CD8-positive, alpha-beta memory T cell (primary cell): ENCODE results near the gene SNX22. TPM values are rescaled to one million over a fixed set of nuclear protein-coding genes. Genes with fewer than 3 reads are reported as not detected.

Experiments
- CTCF ChIA-PET: fragments of 350-600 bp; sonication (Branson Sonifier 250); formaldehyde crosslinking; loops from one replicate; lab custom pipeline; 2021; ENCODE audit warnings: antibody characterized with exemption; lab: Charles Lee
- POLR2A ChIA-PET: fragments of 350-600 bp; sonication (Branson Sonifier 250); formaldehyde crosslinking; loops from one replicate; lab custom pipeline; 2021; ENCODE audit warnings: antibody characterized with exemption; lab: Charles Lee
- DNase-seq, 5 donors: peaks; one replicate each; pipeline versions ENCODE4 v3.0.0 to v3.0.0-alpha.2; 2020 to 2022; ENCODE audit warnings: mixed read lengths in 1 of 5
- H3K27ac ChIP-seq: one replicate; pipeline ENCODE4 v1.7.0; 2013; ENCODE audit warnings: low read depth, mild to moderate bottlenecking, low read length, moderate library complexity
- H3K27me3 ChIP-seq: 2 replicates; pipeline ENCODE4 v1.7.0; 2013; ENCODE audit warnings: low read length, mild to moderate bottlenecking; ENCODE audit not compliant: insufficient read depth, poor library complexity, severe bottlenecking
- H3K36me3 ChIP-seq: 2 replicates; pipeline ENCODE4 v1.7.0; 2013; ENCODE audit warnings: mild to moderate bottlenecking, low read length, moderate library complexity; ENCODE audit not compliant: insufficient read depth
- H3K4me1 ChIP-seq: 2 replicates; pipeline ENCODE4 v1.7.0; 2013; ENCODE audit warnings: mild to moderate bottlenecking, low read length, moderate library complexity; ENCODE audit not compliant: insufficient read depth
- H3K4me3 ChIP-seq: 2 replicates; pipeline ENCODE4 v1.7.0; 2013; ENCODE audit warnings: mild to moderate bottlenecking, low read length
- H3K9me3 ChIP-seq: 2 replicates; pipeline ENCODE4 v1.7.0; 2013; ENCODE audit warnings: mild to moderate bottlenecking, low read length
- H3K27ac Mint-ChIP-seq, 8 donors: one replicate each; pipeline ENCODE4 v1.8.0; 2020 to 2021; ENCODE audit warnings: mixed read lengths in 8 of 8, mild to moderate bottlenecking in 6 of 8, inconsistent platforms in 3 of 8, moderate library complexity in 3 of 8
- H3K27me3 Mint-ChIP-seq, 2 donors: one replicate each; pipeline ENCODE4 v1.8.0; 2020 to 2021; ENCODE audit warnings: mixed read lengths in 2 of 2, mild to moderate bottlenecking in 1 of 2, moderate library complexity in 1 of 2
- H3K36me3 Mint-ChIP-seq, 3 donors: one replicate each; pipeline ENCODE4 v1.8.0; 2020 to 2021; ENCODE audit warnings: mixed read lengths in 3 of 3, inconsistent platforms in 1 of 3, mild to moderate bottlenecking in 1 of 3
- H3K4me1 Mint-ChIP-seq, 3 donors: one replicate each; pipeline ENCODE4 v1.8.0; 2020 to 2021; ENCODE audit warnings: mixed read lengths in 3 of 3, inconsistent platforms in 1 of 3, mild to moderate bottlenecking in 1 of 3
- H3K4me3 Mint-ChIP-seq, 7 donors: one replicate each; pipeline ENCODE4 v1.8.0; 2020 to 2021; ENCODE audit warnings: mixed read lengths in 7 of 7, mild to moderate bottlenecking in 6 of 7, moderate library complexity in 4 of 7, inconsistent platforms in 2 of 7
- H3K9me3 Mint-ChIP-seq, 5 donors: one replicate each; pipeline ENCODE4 v1.8.0; 2020 to 2022; ENCODE audit warnings: mixed read lengths in 5 of 5, mild to moderate bottlenecking in 3 of 5, moderate library complexity in 2 of 5, inconsistent platforms in 1 of 5
- polyA plus RNA-seq: library from polyadenylated mRNA; unstranded; fragments of 300-500 nt; fragmentation: Illumina TruSeq; gene quantifications from one replicate; pipeline ENCODE4 v1.2.3, GENCODE V29; 2021
- total RNA-seq, 2 experiments: library from RNA; stranded (reverse); gene quantifications; one replicate each; pipeline ENCODE4 v1.2.3, GENCODE V29; 2021

The SNX22 gene
- total and polyA plus RNA-seq, 3 experiments from 2014 or later: 0.40 to 0.90 (median 0.61) TPM

GRCh38 chr15:64136347-64136746, 15.2 kb upstream of the SNX22 start:
- Histone ChIP-seq H3K9me3 (no peaks in the 10 kb centered on the region), H3K36me3 (peaks cover 51% of the 10 kb centered on the region), H3K4me1 (no peaks in the 10 kb centered on the region), H3K4me3 (no peak overlapping the region), H3K27me3 (no peaks in the 10 kb centered on the region), H3K27ac (no peak overlapping the region)
- H3K27me3 Mint-ChIP-seq: peaks cover 0 to 1% of the 10 kb centered on the region in 2 donors
- H3K36me3 Mint-ChIP-seq: peaks cover 5 to 84% (median 26%) of the 10 kb centered on the region in 3 donors
- DNase-seq: no peak
- no peak overlapping the region for H3K4me3 Mint-ChIP-seq
- H3K4me1 Mint-ChIP-seq: no peaks in the 10 kb centered on the region
- no peak overlapping the region for H3K27ac Mint-ChIP-seq
- POLR2A ChIA-PET: no interaction called here
- CTCF ChIA-PET: no interaction called here
- no peaks in the 10 kb centered on the region for H3K9me3 Mint-ChIP-seq

DNA sequence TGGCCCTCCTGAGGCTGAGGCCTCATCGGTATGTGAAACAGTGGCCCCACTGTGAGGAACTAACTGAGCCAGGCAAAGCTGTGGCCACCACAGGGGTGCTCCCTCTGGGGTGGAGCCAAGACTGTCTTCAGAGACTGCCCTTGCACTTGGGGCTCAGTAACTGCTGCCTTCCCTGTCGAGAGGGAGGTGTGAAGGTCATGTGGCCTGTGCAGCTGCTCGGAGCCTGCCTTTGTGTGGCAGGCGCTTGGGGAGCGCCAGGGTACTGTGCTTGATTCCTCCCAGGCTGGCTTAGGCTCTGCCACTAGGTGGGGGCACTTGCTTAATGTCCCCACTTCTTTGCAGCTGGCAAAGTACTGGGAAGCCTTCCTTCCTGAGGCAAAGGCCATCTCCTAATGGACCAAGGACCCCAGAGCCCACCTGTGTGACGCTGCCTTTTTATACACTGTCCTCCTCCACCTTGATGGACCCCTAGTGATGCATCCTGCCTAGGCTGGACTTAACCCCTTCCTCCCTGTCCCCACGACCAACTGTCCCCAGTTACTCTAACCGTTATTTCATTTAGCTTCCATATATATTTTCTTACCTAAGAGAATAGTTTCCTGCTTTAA, 14.2 kb upstream of the SNX22 start:
- Histone ChIP-seq H3K4me1 (no peaks in the 10 kb centered on the region), H3K36me3 (peaks cover 41% of the 10 kb centered on the region), H3K27ac (no peak overlapping the region), H3K27me3 (no peaks in the 10 kb centered on the region), H3K9me3 (no peaks in the 10 kb centered on the region), H3K4me3 (no peak overlapping the region)
- peaks cover 5 to 84% (median 22%) of the 10 kb centered on the region in 3 donors for H3K36me3 Mint-ChIP-seq
- POLR2A ChIA-PET: no interaction called here
- H3K9me3 Mint-ChIP-seq: no peaks in the 10 kb centered on the region
- no peak for DNase-seq
- peaks cover 0 to 2% of the 10 kb centered on the region in 2 donors for H3K27me3 Mint-ChIP-seq
- CTCF ChIA-PET: interaction anchor here (0.7 to 1.6 kb wide), 4 partner anchors 13 to 126 kb away, joined by 3 to 4 read pairs (median 3); no protein-coding TSS in a partner anchor
- peak overlapping the region in 2 of 8 donors; percentile 19 to 39 for H3K27ac Mint-ChIP-seq
- H3K4me3 Mint-ChIP-seq: no peak overlapping the region
- no peaks in the 10 kb centered on the region for H3K4me1 Mint-ChIP-seq

GRCh38 chr15:64138331-64138941, 13.1 kb upstream of the SNX22 start:
- Histone ChIP-seq H3K36me3 (peaks cover 36% of the 10 kb centered on the region), H3K9me3 (no peaks in the 10 kb centered on the region), H3K27me3 (no peaks in the 10 kb centered on the region), H3K4me3 (no peak overlapping the region), H3K27ac (no peak overlapping the region), H3K4me1 (no peaks in the 10 kb centered on the region)
- Mint-ChIP-seq H3K27ac (peak overlapping the region in 2 of 8 donors; percentile 10 to 17), H3K36me3 (peaks cover 5 to 85% (median 18%) of the 10 kb centered on the region in 3 donors), H3K9me3 (no peaks in the 10 kb centered on the region), H3K4me1 (no peaks in the 10 kb centered on the region), H3K4me3 (no peak overlapping the region), H3K27me3 (peaks cover 0 to 2% of the 10 kb centered on the region in 2 donors)
- DNase-seq: no peak
- POLR2A ChIA-PET: no interaction called here
- CTCF ChIA-PET: interaction anchor here (0.7 to 1.6 kb wide), 4 partner anchors 12 to 127 kb away, joined by 3 to 4 read pairs (median 3); no protein-coding TSS in a partner anchor

DNA sequence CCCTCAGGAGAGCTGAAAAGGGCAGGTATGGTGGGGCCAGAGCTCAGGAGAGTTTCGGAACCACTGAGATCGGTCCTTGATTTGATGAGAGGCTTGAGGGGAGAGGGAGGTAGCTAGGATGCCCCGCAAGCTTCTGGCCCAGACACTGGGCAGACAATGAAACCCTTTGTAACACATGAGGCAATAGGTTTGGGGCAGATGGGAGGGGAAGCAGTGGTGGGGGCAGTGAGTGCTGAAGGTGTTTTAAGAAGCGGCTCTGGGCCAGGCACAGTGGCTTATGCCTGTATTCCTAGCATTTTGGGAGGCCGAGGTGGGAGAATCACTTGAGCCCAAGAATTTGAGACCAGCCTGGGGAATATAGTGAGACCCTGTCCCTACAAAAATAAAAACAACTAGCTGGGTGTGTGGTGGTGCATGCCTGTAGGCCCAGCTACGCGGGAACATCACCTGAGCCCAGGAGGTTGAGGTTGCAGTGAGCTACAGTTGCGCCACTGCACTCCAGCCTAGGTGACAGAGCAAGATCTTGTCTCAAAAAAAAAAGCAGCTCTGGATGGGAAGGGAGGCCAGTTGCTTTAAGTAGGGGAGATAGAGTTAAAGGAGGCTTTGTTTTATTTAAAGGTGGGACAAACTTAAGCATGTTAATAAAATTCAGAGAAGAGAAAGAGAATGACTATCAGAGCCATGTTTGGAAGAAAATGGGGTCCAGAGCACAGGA, 9.6 kb upstream of the SNX22 start:
- H3K4me3 Mint-ChIP-seq: peak overlapping the region in 1 of 7 donors; percentile 12
- no peaks in the 10 kb centered on the region for H3K9me3 ChIP-seq
- no peak overlapping the region for H3K27ac ChIP-seq
- no peak for DNase-seq
- peak overlapping the region in 6 of 8 donors; percentile 2 to 63 (median 38) for H3K27ac Mint-ChIP-seq
- POLR2A ChIA-PET: no interaction called here
- no peaks in the 10 kb centered on the region for H3K9me3 Mint-ChIP-seq
- peaks cover 15% of the 10 kb centered on the region for H3K36me3 ChIP-seq
- no peak overlapping the region for H3K4me3 ChIP-seq
- CTCF ChIA-PET: no interaction called here
- no peaks in the 10 kb centered on the region for H3K4me1 ChIP-seq
- H3K36me3 Mint-ChIP-seq: peaks cover 0 to 76% (median 12%) of the 10 kb centered on the region in 3 donors
- no peaks in the 10 kb centered on the region for H3K4me1 Mint-ChIP-seq
- peaks cover 0 to 2% of the 10 kb centered on the region in 2 donors for H3K27me3 Mint-ChIP-seq
- no peaks in the 10 kb centered on the region for H3K27me3 ChIP-seq

DNA sequence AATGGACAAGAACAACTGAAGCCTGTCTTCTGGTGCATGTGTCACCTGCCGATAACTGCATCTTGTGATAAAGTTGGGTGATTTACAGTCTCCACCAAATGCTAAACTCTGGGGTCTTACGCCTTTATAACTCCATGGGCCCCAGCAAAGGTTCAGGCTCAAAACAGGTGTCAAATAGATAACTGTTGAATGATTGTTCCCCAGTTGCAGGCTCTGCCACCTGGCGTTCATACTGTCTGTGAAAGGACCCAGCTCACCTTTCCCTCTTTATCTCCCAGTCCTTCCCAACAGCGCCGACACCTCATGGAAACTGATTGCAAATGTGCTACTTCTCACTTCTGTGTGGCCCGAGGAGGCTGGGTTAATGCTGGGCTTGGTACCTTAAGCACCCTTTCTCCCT, 8.3 kb upstream of the SNX22 start:
- POLR2A ChIA-PET: no interaction called here
- no peak overlapping the region for H3K27ac ChIP-seq
- CTCF ChIA-PET: interaction anchor here (0.9 to 3.0 kb wide), 3 partner anchors 9 to 11 kb away, joined by 3 to 14 read pairs (median 11); no protein-coding TSS in a partner anchor

DNA sequence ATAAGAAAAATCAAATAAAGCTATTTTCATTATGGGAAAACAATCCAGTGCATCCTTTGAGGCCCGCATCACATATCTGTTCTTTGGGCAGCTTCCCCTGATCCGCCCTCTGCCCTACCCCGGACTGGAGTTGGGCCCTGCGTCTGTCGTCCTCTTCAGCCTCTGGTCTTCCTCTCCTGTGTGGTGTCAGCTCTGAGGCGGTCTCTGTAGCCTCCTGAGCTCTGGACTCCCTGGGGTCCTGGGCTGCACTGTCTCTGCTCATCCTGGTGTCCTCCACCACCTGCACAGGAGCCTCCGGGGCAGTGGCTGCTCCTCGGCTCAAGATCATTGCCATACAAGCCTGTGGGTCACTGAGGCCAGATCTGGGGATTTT, 7.4 kb upstream of the SNX22 start:
- Mint-ChIP-seq H3K36me3 (peaks cover 0 to 56% (median 5%) of the 10 kb centered on the region in 3 donors), H3K27ac (peak overlapping the region in 2 of 8 donors; percentile 46 to 64), H3K4me3 (no peak overlapping the region), H3K4me1 (peaks cover 0 to 5% (median 3%) of the 10 kb centered on the region in 3 donors), H3K9me3 (no peaks in the 10 kb centered on the region), H3K27me3 (peaks cover 0 to 1% of the 10 kb centered on the region in 2 donors)
- Histone ChIP-seq H3K27me3 (no peaks in the 10 kb centered on the region), H3K4me1 (no peaks in the 10 kb centered on the region), H3K27ac (no peak overlapping the region), H3K9me3 (no peaks in the 10 kb centered on the region), H3K4me3 (no peak overlapping the region), H3K36me3 (peaks cover 4% of the 10 kb centered on the region)
- DNase-seq: no peak
- CTCF ChIA-PET: interaction anchor here (2.8 to 3.0 kb wide), 2 partner anchors 9 to 10 kb away, joined by 11 to 14 read pairs; no protein-coding TSS in a partner anchor
- POLR2A ChIA-PET: interaction anchor here (0.9 kb wide), 1 partner anchor 9 kb away, joined by 3 read pairs; no protein-coding TSS in a partner anchor

More for the DNA sequence above, 8.3 kb upstream of the SNX22 start:
- H3K9me3 ChIP-seq: no peaks in the 10 kb centered on the region
- H3K27me3 ChIP-seq: no peaks in the 10 kb centered on the region
- H3K36me3 ChIP-seq: peaks cover 7% of the 10 kb centered on the region
- peaks cover 0 to 1% of the 10 kb centered on the region in 2 donors for H3K27me3 Mint-ChIP-seq
- no peak for DNase-seq
- H3K4me3 ChIP-seq: no peak overlapping the region
- H3K4me3 Mint-ChIP-seq: no peak overlapping the region
- H3K4me1 Mint-ChIP-seq: no peaks in the 10 kb centered on the region
- H3K4me1 ChIP-seq: no peaks in the 10 kb centered on the region
- no peak overlapping the region for H3K27ac Mint-ChIP-seq
- no peaks in the 10 kb centered on the region for H3K9me3 Mint-ChIP-seq
- H3K36me3 Mint-ChIP-seq: peaks cover 0 to 64% (median 5%) of the 10 kb centered on the region in 3 donors

DNA sequence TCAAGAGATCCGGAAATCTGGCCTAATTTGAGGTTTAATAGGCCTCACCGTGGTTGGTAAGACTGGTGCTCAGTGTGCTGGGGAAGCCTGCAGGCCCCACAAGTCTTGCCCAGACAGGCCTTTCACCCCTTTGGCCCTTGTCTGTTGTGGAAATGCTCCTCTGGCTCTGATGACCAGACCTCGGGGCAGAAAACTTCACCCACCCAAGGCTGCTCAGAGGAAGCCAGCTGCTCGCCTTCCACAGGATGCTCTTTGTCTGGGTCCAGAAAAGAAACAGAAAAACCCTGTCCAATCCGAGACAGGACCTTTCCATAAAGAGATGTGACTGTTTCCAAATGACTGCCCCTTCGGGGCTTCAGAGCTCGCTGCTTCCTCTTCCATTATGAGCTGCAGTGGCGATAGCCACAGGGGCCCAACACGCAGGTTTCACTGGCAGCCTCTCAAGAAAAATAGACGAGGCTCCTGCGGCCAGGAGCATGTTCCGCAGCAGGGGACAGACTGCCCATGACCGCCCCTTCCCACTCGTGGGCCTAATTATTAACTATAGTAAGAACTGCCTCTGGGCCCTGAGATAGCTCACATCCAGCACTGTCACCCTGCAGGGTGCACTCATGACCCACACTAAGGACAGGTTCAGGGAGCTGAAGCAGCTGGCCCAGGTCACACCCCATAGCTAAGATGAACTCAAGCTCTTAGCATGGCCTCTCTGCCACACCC, 6.8 kb upstream of the SNX22 start:
- peaks cover 4% of the 10 kb centered on the region for H3K36me3 ChIP-seq
- H3K4me1 ChIP-seq: no peaks in the 10 kb centered on the region
- Mint-ChIP-seq H3K9me3 (no peaks in the 10 kb centered on the region), H3K4me3 (no peak overlapping the region), H3K4me1 (peaks cover 4 to 10% (median 7%) of the 10 kb centered on the region in 3 donors), H3K27ac (no peak overlapping the region), H3K27me3 (peaks cover 0 to 1% of the 10 kb centered on the region in 2 donors), H3K36me3 (peaks cover 0 to 56% (median 5%) of the 10 kb centered on the region in 3 donors)
- CTCF ChIA-PET: interaction anchor here (2.8 to 3.0 kb wide), 2 partner anchors 9 to 10 kb away, joined by 11 to 14 read pairs; no protein-coding TSS in a partner anchor
- H3K4me3 ChIP-seq: no peak overlapping the region
- no peaks in the 10 kb centered on the region for H3K9me3 ChIP-seq
- POLR2A ChIA-PET: interaction anchor here (0.9 kb wide), 1 partner anchor 9 kb away, joined by 3 read pairs; no protein-coding TSS in a partner anchor
- H3K27ac ChIP-seq: no peak overlapping the region
- no peaks in the 10 kb centered on the region for H3K27me3 ChIP-seq
- DNase-seq: no peak
